GM12878 (cell line): ENCODE measurements around the gene SAPCD2. TPM values are rescaled to one million over a fixed set of nuclear protein-coding genes. Genes with fewer than 3 reads are reported as not detected.

Source experiments
- ATAC-seq: fragments of 200-7000 bp; cut with Tn5 transposase; 3 replicates; pipeline ENCODE4 v1.9.1; 2020; ENCODE audit warnings: mild to moderate bottlenecking, moderate library complexity
- BruUV-seq: library from RNA; stranded (reverse); fragments of 400-500 nt; replicated peaks from 2 replicates; lab custom pipeline; 2021; lab: Mats Ljungman, UMichigan
- CTCF ChIA-PET: fragments of 300-600 bp; sonication (Branson Sonifier 250); formaldehyde crosslinking; extraction: SDS; loops from one replicate; lab custom pipeline; 2021; ENCODE audit warnings: inconsistent platforms; lab: Yijun Ruan, JAX
- POLR2A ChIA-PET: fragments of 350-600 bp; formaldehyde crosslinking; extraction: SDS; loops from one replicate; lab custom pipeline; 2021; ENCODE audit warnings: inconsistent platforms; lab: Charles Lee
- RAD21 ChIA-PET: fragments of 300-600 bp; sonication (Branson Sonifier 250); formaldehyde crosslinking; loops from one replicate; lab custom pipeline; 2023; ENCODE audit warnings: antibody characterized with exemption; ENCODE audit not compliant: unreplicated experiment; lab: Charles Lee
- SMC1A ChIA-PET: fragments of 300-600 bp; sonication (Branson Sonifier 250); formaldehyde crosslinking; loops from one replicate; lab custom pipeline; 2023; ENCODE audit not compliant: unreplicated experiment, uncharacterized antibody; lab: Charles Lee
- DNase-seq: peaks from one replicate; pipeline ENCODE4 v3.0.0-alpha.2; 2011; ENCODE audit warnings: low read depth, low spot score
- FAIRE-seq: peaks from 3 replicates; lab custom pipeline; 2011; peaks lifted over from hg19 to GRCh38; lab: Jason Lieb, UNC
- H2AFZ ChIP-seq: 2 replicates; pipeline ENCODE4 v1.6.0; 2011; ENCODE audit warnings: low read depth, low read length, control low read depth; ENCODE audit not compliant: control insufficient read depth
- H3K27ac ChIP-seq: 2 replicates; pipeline ENCODE4 v1.5.1; 2011; ENCODE audit warnings: control low read depth; ENCODE audit not compliant: control insufficient read depth, insufficient read depth
- H3K27me3 ChIP-seq, 2 experiments: replicated peaks in 1 of 2; 2 replicates each; pipeline versions ENCODE4 v1.6.0 to v1.6.1; 2011; ENCODE audit warnings: low read length in 1 of 2; ENCODE audit not compliant: control insufficient read depth in 2 of 2, insufficient read depth in 2 of 2
- H3K36me3 ChIP-seq, 2 experiments: 2 replicates each; pipeline ENCODE4 v1.5.1; 2011; ENCODE audit warnings: low read length in 1 of 2; ENCODE audit not compliant: control insufficient read depth in 2 of 2, insufficient read depth in 2 of 2
- H3K4me1 ChIP-seq: 2 replicates; pipeline ENCODE4 v1.6.1; 2011; ENCODE audit warnings: mild to moderate bottlenecking, low read length, moderate library complexity, mixed read lengths; ENCODE audit not compliant: control insufficient read depth, insufficient read depth
- H3K4me2 ChIP-seq: 2 replicates; pipeline ENCODE4 v1.6.0; 2011; ENCODE audit warnings: control low read depth; ENCODE audit not compliant: control insufficient read depth, insufficient read depth
- H3K4me3 ChIP-seq: fragments of 200-600 bp; sonication (generic); 2 replicates; pipeline ENCODE4 v1.5.1; 2016
- H3K79me2 ChIP-seq: 2 replicates; pipeline ENCODE4 v1.6.0; 2011; ENCODE audit warnings: low read length; ENCODE audit not compliant: control insufficient read depth, insufficient read depth
- H3K9ac ChIP-seq: 2 replicates; pipeline ENCODE4 v1.8.0; 2011; ENCODE audit warnings: low read length, control low read depth, mixed read lengths; ENCODE audit not compliant: control insufficient read depth, insufficient read depth
- H3K9me3 ChIP-seq: replicated peaks from 3 replicates; pipeline ENCODE4 v1.5.1; 2011; ENCODE audit warnings: mild to moderate bottlenecking, low read length; ENCODE audit not compliant: control insufficient read depth, insufficient read depth
- H4K20me1 ChIP-seq: 2 replicates; pipeline ENCODE4 v1.6.0; 2011; ENCODE audit not compliant: control insufficient read depth, insufficient read depth
- HDAC2 ChIP-seq: fragments of 200-600 bp; sonication (generic); IDR thresholded peaks from 2 replicates; pipeline ENCODE4 v1.6.1; 2017
- IRF4 ChIP-seq: IDR thresholded peaks from 2 replicates; pipeline ENCODE4 v1.6.1; 2011; ENCODE audit warnings: low read depth, low read length
- IRF5 ChIP-seq: fragments of 450-650 bp; IDR thresholded peaks from 2 replicates; pipeline ENCODE4 v1.6.1; 2017; ENCODE audit warnings: borderline replicate concordance
- LARP7 ChIP-seq: fragments of 450-650 bp; IDR thresholded peaks from 2 replicates; pipeline ENCODE4 v1.6.1; 2017; ENCODE audit warnings: mild to moderate bottlenecking
- MEF2B ChIP-seq: fragments of 450-650 bp; IDR thresholded peaks from 2 replicates; pipeline ENCODE4 v1.6.1; 2018; ENCODE audit warnings: mild to moderate bottlenecking, moderate library complexity; ENCODE audit not compliant: partially characterized antibody, poor library complexity, severe bottlenecking
- NR2C1 ChIP-seq: fragments of 450-650 bp; IDR thresholded peaks from 2 replicates; pipeline ENCODE4 v1.6.1; 2017; ENCODE audit warnings: antibody characterized with exemption, mild to moderate bottlenecking, moderate library complexity
- RCOR1 ChIP-seq: conservative IDR thresholded peaks from 2 replicates; pipeline ENCODE4 v1.6.1; 2012; ENCODE audit warnings: low read depth, low read length, improper control_type of control experiment
- REST ChIP-seq: IDR thresholded peaks from 2 replicates; pipeline ENCODE4 v1.6.1; 2012; ENCODE audit warnings: mild to moderate bottlenecking, low read depth, low read length
- SP1 ChIP-seq: IDR thresholded peaks from one replicate; pipeline ENCODE4 v1.6.1; 2011; ENCODE audit warnings: low read depth, low read length
- SREBF1 ChIP-seq: IDR thresholded peaks from 2 replicates; pipeline ENCODE4 v1.6.1; 2012; ENCODE audit warnings: mild to moderate bottlenecking, low read length
- TAF1 ChIP-seq: IDR thresholded peaks from 2 replicates; pipeline ENCODE4 v1.6.1; 2011; ENCODE audit warnings: mild to moderate bottlenecking, low read depth, low read length, borderline replicate concordance
- ZBTB33 ChIP-seq: fragments of 450-650 bp; IDR thresholded peaks from 2 replicates; pipeline ENCODE4 v1.6.1; 2017; ENCODE audit warnings: mild to moderate bottlenecking
- ZBTB40 ChIP-seq: fragments of 450-650 bp; IDR thresholded peaks from 2 replicates; pipeline ENCODE4 v1.6.1; 2016; ENCODE audit warnings: mild to moderate bottlenecking, moderate library complexity, borderline replicate concordance
- ZNF217 ChIP-seq: fragments of 450-650 bp; IDR thresholded peaks from 2 replicates; pipeline ENCODE4 v1.6.1; 2017; ENCODE audit warnings: antibody characterized with exemption, mild to moderate bottlenecking
- WGBS: methylation state at CpG from one replicate; pipeline ENCODE4 v1.1.6; 2016; ENCODE audit warnings: low lambda C conversion rate; ENCODE audit not compliant: insufficient replicate concordance, insufficient coverage; ENCODE audit errors: missing lambda C conversion rate; 5-methylcytosine and 5-hydroxymethylcytosine counted together
- in situ Hi-C: fragments of 300-500 bp; cut with MboI; formaldehyde crosslinking; loops from 9 replicates; pipeline ENCODE4 v1.14.3; 2018; ENCODE audit warnings: mixed read lengths
- intact Hi-C: fragments of 100-400 bp; cut with micrococcal nuclease; formaldehyde crosslinking; loops from one replicate; pipeline ENCODE4 v1.14.2; 2022; ENCODE audit not compliant: unreplicated experiment
- polyA plus RNA-seq, 11 experiments: library from polyadenylated mRNA; depleted of rRNA in 4 of 11; unstranded in 6 of 11; stranded (reverse) in 5 of 11; fragments of >200 nt; fragmentation: Nextera tagmentation in 4 of 11; fragmentation: Illumina TruSeq in 1 of 11; extraction: Ambion mirVana in 4 of 11; extraction: Trizol in 1 of 11; gene quantifications; 1 replicate in 1 of 11; 2 replicates in 10 of 11; pipeline versions ENCODE4 v1.2.1 to v1.2.3, GENCODE V29; 2011 to 2016; ENCODE audit warnings: inconsistent platforms in 2 of 11, missing spikeins in 2 of 11, low read depth in 1 of 11
- total RNA-seq, 4 experiments: library from RNA; depleted of rRNA in 3 of 4; stranded (reverse); fragments of >200 nt in 3 of 4; fragmentation: Illumina TruSeq in 1 of 4; extraction: Trizol in 1 of 4; gene quantifications; 2 replicates each; pipeline versions ENCODE4 v1.2.1 to v1.2.3, GENCODE V29; 2013 to 2021

Gene SAPCD2
- total and polyA plus RNA-seq, 10 of the 15 experiments (the other 5 are each of a cell fraction or from before 2014, with no cell fraction given), result 1.6 to 35.2 (median 7.2) TPM

- in situ Hi-C loops, result no loop called here
- Histone ChIP-seq H3K4me2 (peak overlapping the region; percentile 30; the same call in 1 of the 2 replicates), H2AFZ (no peak overlapping the region), H3K9me3 (no peaks in the 10 kb centered on the region), H4K20me1 (no peaks in the 10 kb centered on the region), H3K79me2 (no peaks in the 10 kb centered on the region), H3K9ac (no peak overlapping the region), H3K27me3 (peaks cover 0 to 2% of the 10 kb centered on the region in 2 experiments; a peak in 2 of 4 replicates), H3K27ac (no peak overlapping the region), H3K4me3 (no peak overlapping the region), H3K36me3 (no peaks in the 10 kb centered on the region), H3K4me1 (peaks cover 48% of the 10 kb centered on the region)
- ChIA-PET RAD21 (interaction anchor here (0.8 to 2.1 kb wide), 9 partner anchors 17 to 264 kb away, joined by 3 to 23 read pairs (median 4); partner anchors contain the start of gene TRAF2), POLR2A (interaction anchor here (0.5 to 1.0 kb wide), 4 partner anchors 11 to 303 kb away, joined by 3 to 5 read pairs (median 4); partner anchors contain the start of gene PAXX), SMC1A (interaction anchor here (0.8 to 2.1 kb wide), 4 partner anchors 38 to 82 kb away, joined by 3 to 14 read pairs (median 5); no protein-coding TSS in a partner anchor), CTCF (interaction anchor here (0.6 to 4.7 kb wide), 43 partner anchors 9 to 303 kb away, joined by 3 to 65 read pairs (median 5); partner anchors contain the start of genes AJM1, C8G, CLIC3 and MAN1B1)
- DNase-seq (no peak), FAIRE-seq (no peak), ATAC-seq (no peak)
- WGBS, result 5% methylated on average over 13 of the region's 15 CpGs
- BruUV-seq, result no TSS peak
- intact Hi-C loops, result no loop called here
- TF ChIP-seq IRF4 (no peak), TAF1 (no peak), HDAC2 (no peak), SP1 (no peak), REST (no peak), NR2C1 (no peak), MEF2B (no peak), SREBF1 (no peak), IRF5 (no peak), ZNF217 (no peak), RCOR1 (no peak), ZBTB33 (no peak), LARP7 (no peak), ZBTB40 (no peak)
Measured at GRCh38 chr9:137030006-137030405, 40.4 kb downstream of the SAPCD2 start.
